Panc1 (cell line): ENCODE measurements around the gene C5orf58. TPM values are rescaled to one million over a fixed set of nuclear protein-coding genes. Genes with fewer than 3 reads are reported as not detected.
A peak's percentile ranks its signal among the peaks of the same experiment; 100 is the strongest.

Experiments used
- ATAC-seq: fragments of 200-7000 bp; cut with Tn5 transposase; 2 replicates; pipeline ENCODE4 v1.9.1; 2020; ENCODE audit warnings: mild to moderate bottlenecking, moderate library complexity
- BruUV-seq: library from RNA; stranded (reverse); fragments of 400-500 nt; replicated peaks from 2 replicates; lab custom pipeline; 2021; lab: Mats Ljungman, UMichigan
- CTCF ChIA-PET: fragments of 300-600 bp; sonication (Branson Sonifier 250); formaldehyde crosslinking; loops from one replicate; lab custom pipeline; 2022; ENCODE audit warnings: antibody characterized with exemption; lab: Charles Lee
- POLR2A ChIA-PET: fragments of 300-600 bp; sonication (Branson Sonifier 250); formaldehyde crosslinking; loops from one replicate; lab custom pipeline; 2022; ENCODE audit warnings: antibody characterized with exemption; lab: Charles Lee
- DNase-seq: peaks from one replicate; pipeline ENCODE4 v3.0.0-alpha.2; 2010; ENCODE audit warnings: low read depth, low spot score
- H3K27ac ChIP-seq: 2 replicates; pipeline ENCODE4 v1.5.1; 2011; ENCODE audit warnings: mild to moderate bottlenecking, low read length, inconsistent platforms
- H3K27me3 ChIP-seq: fragments of 200-500 bp; sonication (Bioruptor generic); 2 replicates; pipeline ENCODE4 v1.6.0; 2014; ENCODE audit warnings: low read length, inconsistent platforms; ENCODE audit not compliant: control insufficient read depth, insufficient read depth
- H3K36me3 ChIP-seq: fragments of 200-500 bp; sonication (Bioruptor generic); 2 replicates; pipeline ENCODE4 v1.5.1; 2014; ENCODE audit warnings: inconsistent platforms, mild to moderate bottlenecking, low read length, moderate library complexity; ENCODE audit not compliant: control insufficient read depth, insufficient read depth
- H3K4me1 ChIP-seq: 2 replicates; pipeline ENCODE4 v1.5.1; 2011; ENCODE audit warnings: inconsistent platforms, mild to moderate bottlenecking, low read length, moderate library complexity; ENCODE audit not compliant: control insufficient read depth, insufficient read depth
- H3K4me3 ChIP-seq, 2 experiments: 2 replicates each; pipeline ENCODE4 v1.5.1; 2011 to 2012; ENCODE audit warnings: low read depth in 2 of 2, low read length in 2 of 2, mild to moderate bottlenecking in 2 of 2, inconsistent platforms in 1 of 2, moderate library complexity in 1 of 2
- H3K9me3 ChIP-seq: fragments of 200-500 bp; sonication (Bioruptor generic); 2 replicates; pipeline ENCODE4 v1.5.1; 2014; ENCODE audit warnings: low read depth, mild to moderate bottlenecking, inconsistent platforms, low read length, moderate library complexity; ENCODE audit not compliant: control insufficient read depth, insufficient read depth
- POLR2AphosphoS5 ChIP-seq: IDR thresholded peaks from 2 replicates; pipeline ENCODE4 v1.6.1; 2012; ENCODE audit warnings: mild to moderate bottlenecking, low read depth, low read length, moderate library complexity
- SIN3A ChIP-seq: IDR thresholded peaks from 2 replicates; pipeline ENCODE4 v1.6.1; 2012; ENCODE audit warnings: low read depth, mild to moderate bottlenecking, low read length, moderate library complexity, borderline replicate concordance; ENCODE audit not compliant: insufficient read depth
- TCF7L2 ChIP-seq: IDR thresholded peaks from 2 replicates; pipeline ENCODE4 v1.6.1; 2011; ENCODE audit warnings: mild to moderate bottlenecking, low read depth, low read length, inconsistent platforms
- in situ Hi-C: cut with HindIII; loops from 2 replicates; pipeline ENCODE4 v1.10.0; 2016; ENCODE audit warnings: low sequenced_read_pairs, low pct_unique_long_range_greater_than_20kb
- intact Hi-C: fragments of 100-400 bp; cut with micrococcal nuclease; formaldehyde crosslinking; loops from one replicate; pipeline ENCODE4 v1.10.0; 2022; ENCODE audit not compliant: unreplicated experiment
- total RNA-seq: library from RNA; stranded (reverse); gene quantifications from one replicate; pipeline ENCODE4 v1.2.1, GENCODE V29; 2021; ENCODE audit not compliant: unreplicated experiment
- TF ChIP-seq, protein P1 (sequence below): fragments of 450-650 bp; IDR thresholded peaks from 2 replicates; pipeline ENCODE4 v1.5.1; 2017; ENCODE audit warnings: mild to moderate bottlenecking
- TF ChIP-seq, protein P2 (sequence below), 2 experiments: IDR thresholded peaks; 2 replicates each; pipeline ENCODE4 v1.6.1; 2011 to 2012; ENCODE audit warnings: low read depth in 2 of 2, control low read depth in 1 of 2, low read length in 1 of 2, mild to moderate bottlenecking in 1 of 2, moderate library complexity in 1 of 2; ENCODE audit not compliant: insufficient read depth in 1 of 2

C5orf58 gene
- total RNA-seq, 1 experiment from 2014 or later: 0.15 TPM

DNA sequence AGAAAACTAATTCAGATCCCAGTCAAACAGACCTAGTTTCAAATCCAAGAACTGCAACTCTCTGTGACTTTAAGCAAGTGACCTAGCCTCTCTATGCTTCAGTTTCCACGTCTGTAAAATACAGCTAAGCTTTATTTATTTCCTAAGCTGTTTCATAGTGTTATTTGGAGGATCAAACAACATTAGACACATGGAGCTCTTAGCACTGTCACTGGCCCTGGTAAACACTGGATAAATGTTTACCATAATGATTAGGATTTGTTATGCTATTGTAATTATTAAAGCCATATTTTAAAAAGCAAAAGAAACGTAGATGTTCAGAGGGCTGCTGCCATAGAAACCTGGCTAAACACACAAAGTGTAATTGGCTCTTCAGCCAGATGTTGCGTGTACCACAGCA is 26.6 kb upstream of the C5orf58 start:
- ChIA-PET CTCF (no interaction called here), POLR2A (no interaction called here)
- intact Hi-C loops (no loop called here), in situ Hi-C loops (no loop called here)
- no peak for DNase-seq
- no TSS peak for BruUV-seq
- Histone ChIP-seq H3K9me3 (no peaks in the 10 kb centered on the region), H3K27ac (peak overlapping the region; percentile 40; the same call in 1 of the 2 replicates), H3K36me3 (no peaks in the 10 kb centered on the region), H3K4me3 (no peak overlapping the region), H3K27me3 (no peaks in the 10 kb centered on the region), H3K4me1 (0 out of 2 replicates have a peak, but pooled peaks cover 7% of the 10 kb centered on the region)
- no peak for ATAC-seq
- no peak for TF ChIP-seq POLR2AphosphoS5
- TF ChIP-seq, protein P1, sequence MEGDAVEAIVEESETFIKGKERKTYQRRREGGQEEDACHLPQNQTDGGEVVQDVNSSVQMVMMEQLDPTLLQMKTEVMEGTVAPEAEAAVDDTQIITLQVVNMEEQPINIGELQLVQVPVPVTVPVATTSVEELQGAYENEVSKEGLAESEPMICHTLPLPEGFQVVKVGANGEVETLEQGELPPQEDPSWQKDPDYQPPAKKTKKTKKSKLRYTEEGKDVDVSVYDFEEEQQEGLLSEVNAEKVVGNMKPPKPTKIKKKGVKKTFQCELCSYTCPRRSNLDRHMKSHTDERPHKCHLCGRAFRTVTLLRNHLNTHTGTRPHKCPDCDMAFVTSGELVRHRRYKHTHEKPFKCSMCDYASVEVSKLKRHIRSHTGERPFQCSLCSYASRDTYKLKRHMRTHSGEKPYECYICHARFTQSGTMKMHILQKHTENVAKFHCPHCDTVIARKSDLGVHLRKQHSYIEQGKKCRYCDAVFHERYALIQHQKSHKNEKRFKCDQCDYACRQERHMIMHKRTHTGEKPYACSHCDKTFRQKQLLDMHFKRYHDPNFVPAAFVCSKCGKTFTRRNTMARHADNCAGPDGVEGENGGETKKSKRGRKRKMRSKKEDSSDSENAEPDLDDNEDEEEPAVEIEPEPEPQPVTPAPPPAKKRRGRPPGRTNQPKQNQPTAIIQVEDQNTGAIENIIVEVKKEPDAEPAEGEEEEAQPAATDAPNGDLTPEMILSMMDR: no peak
- TF ChIP-seq, protein P2, sequence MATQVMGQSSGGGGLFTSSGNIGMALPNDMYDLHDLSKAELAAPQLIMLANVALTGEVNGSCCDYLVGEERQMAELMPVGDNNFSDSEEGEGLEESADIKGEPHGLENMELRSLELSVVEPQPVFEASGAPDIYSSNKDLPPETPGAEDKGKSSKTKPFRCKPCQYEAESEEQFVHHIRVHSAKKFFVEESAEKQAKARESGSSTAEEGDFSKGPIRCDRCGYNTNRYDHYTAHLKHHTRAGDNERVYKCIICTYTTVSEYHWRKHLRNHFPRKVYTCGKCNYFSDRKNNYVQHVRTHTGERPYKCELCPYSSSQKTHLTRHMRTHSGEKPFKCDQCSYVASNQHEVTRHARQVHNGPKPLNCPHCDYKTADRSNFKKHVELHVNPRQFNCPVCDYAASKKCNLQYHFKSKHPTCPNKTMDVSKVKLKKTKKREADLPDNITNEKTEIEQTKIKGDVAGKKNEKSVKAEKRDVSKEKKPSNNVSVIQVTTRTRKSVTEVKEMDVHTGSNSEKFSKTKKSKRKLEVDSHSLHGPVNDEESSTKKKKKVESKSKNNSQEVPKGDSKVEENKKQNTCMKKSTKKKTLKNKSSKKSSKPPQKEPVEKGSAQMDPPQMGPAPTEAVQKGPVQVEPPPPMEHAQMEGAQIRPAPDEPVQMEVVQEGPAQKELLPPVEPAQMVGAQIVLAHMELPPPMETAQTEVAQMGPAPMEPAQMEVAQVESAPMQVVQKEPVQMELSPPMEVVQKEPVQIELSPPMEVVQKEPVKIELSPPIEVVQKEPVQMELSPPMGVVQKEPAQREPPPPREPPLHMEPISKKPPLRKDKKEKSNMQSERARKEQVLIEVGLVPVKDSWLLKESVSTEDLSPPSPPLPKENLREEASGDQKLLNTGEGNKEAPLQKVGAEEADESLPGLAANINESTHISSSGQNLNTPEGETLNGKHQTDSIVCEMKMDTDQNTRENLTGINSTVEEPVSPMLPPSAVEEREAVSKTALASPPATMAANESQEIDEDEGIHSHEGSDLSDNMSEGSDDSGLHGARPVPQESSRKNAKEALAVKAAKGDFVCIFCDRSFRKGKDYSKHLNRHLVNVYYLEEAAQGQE (IDR thresholded peaks at IDR 0.05; ENCODE audit: insufficient read depth in 1 of 2, low read depth in 2 of 2, low read length in 1 of 2): no peak
- no peak for TF ChIP-seq SIN3A
- TF ChIP-seq TCF7L2: no peak

DNA sequence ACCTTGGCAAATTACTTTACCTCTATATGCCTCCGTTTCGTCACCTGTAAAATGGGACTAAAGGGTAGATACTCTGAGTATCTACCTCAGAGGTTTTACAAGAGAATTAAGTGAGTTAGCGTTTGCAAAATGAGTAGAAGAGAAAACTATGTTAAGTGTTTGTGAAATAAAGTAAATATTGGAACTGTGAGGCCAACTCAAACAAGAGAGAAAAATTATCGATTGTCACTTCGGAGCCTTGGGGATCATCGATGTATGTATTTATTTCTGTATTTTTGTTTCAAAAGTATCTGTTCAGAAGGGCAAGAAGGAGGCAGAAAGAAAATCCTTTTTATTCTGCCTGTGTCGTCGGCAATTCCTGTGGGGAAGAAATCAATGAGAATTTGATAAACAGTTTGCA is 25.8 kb upstream of the C5orf58 start:
- H3K9me3 ChIP-seq: no peaks in the 10 kb centered on the region
- peak overlapping the region; percentile 40; the same call in 1 of the 2 replicates for H3K27ac ChIP-seq
- no TSS peak for BruUV-seq
- intact Hi-C loops: no loop called here
- H3K27me3 ChIP-seq: no peaks in the 10 kb centered on the region
- peaks cover 8% of the 10 kb centered on the region for H3K4me1 ChIP-seq
- no peak for ATAC-seq
- in situ Hi-C loops: no loop called here
- TF ChIP-seq, protein P2 (IDR thresholded peaks at IDR 0.05; ENCODE audit: insufficient read depth in 1 of 2, low read depth in 2 of 2, low read length in 1 of 2): no peak
- TF ChIP-seq TCF7L2 (no peak), POLR2AphosphoS5 (no peak), SIN3A (no peak)
- TF ChIP-seq, protein P1: no peak
- CTCF ChIA-PET: no interaction called here
- POLR2A ChIA-PET: no interaction called here
- no peak for DNase-seq
- no peak overlapping the region for H3K4me3 ChIP-seq
- H3K36me3 ChIP-seq: no peaks in the 10 kb centered on the region
